Measurements from ENCODE around the gene PLXNA2. TPM values are rescaled to one million over a fixed set of nuclear protein-coding genes. Genes with fewer than 3 reads are reported as not detected.
A peak's percentile ranks its signal among the peaks of the same experiment; 100 is the strongest.

PLXNA2 gene, protein sequence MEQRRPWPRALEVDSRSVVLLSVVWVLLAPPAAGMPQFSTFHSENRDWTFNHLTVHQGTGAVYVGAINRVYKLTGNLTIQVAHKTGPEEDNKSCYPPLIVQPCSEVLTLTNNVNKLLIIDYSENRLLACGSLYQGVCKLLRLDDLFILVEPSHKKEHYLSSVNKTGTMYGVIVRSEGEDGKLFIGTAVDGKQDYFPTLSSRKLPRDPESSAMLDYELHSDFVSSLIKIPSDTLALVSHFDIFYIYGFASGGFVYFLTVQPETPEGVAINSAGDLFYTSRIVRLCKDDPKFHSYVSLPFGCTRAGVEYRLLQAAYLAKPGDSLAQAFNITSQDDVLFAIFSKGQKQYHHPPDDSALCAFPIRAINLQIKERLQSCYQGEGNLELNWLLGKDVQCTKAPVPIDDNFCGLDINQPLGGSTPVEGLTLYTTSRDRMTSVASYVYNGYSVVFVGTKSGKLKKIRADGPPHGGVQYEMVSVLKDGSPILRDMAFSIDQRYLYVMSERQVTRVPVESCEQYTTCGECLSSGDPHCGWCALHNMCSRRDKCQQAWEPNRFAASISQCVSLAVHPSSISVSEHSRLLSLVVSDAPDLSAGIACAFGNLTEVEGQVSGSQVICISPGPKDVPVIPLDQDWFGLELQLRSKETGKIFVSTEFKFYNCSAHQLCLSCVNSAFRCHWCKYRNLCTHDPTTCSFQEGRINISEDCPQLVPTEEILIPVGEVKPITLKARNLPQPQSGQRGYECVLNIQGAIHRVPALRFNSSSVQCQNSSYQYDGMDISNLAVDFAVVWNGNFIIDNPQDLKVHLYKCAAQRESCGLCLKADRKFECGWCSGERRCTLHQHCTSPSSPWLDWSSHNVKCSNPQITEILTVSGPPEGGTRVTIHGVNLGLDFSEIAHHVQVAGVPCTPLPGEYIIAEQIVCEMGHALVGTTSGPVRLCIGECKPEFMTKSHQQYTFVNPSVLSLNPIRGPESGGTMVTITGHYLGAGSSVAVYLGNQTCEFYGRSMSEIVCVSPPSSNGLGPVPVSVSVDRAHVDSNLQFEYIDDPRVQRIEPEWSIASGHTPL (N-terminal part only)
- total RNA-seq (2014; rRNA removed; shearing (Covaris generic)), result 26.2 and 34.8 TPM in 2 replicates

DNA sequence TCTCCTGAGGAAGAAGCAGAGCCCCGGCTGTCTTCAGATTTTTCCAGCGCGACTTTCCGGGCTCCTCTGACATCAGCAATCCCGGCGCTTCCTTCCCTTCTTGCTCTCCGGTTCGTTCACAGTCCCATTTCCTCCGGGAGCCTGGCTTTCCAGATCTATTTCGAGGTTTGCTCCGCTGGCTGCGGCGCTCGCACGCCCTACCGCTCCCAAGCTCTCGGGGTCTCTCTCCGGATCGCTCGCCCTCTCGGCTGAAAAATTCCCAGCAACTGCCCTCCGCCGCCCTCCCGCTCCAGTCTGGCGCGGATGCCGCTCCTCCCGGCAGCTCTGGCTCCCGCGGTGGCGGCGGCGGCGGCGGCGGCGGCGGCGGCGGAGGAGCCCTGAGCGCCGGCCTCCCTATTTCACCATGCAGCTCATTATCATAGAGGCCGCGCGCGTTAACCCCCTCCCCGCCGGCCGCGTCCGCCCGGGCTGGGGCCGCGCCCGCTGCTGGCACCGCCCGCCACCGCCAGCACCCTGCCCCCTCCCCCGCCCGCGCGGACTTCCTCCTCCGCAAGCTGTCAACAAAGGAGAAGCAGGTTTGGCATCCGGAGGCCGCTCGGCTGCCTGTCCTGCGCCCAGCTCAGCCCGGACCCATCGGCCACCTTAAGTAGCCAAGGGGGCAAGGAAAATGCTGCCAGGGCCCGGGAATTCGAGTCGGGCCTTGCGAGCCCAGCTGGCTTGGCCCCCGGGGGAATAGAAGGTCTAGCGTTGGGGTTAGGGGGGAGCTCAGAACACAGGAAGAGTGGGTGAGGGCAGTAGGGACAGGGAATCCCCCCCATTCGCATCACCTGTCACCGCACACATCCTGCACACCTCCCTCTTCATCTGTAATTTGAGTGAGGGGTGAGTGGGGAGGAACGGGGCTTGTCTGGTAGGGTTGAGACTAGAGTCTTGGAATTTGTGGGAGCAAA lies at the start of gene PLXNA2:
TSS of gene PLXNA2 (minus strand) at position 418 of the 950 bp plus-strand sequence. CDS start 26,462 bp downstream, outside the sequence.
- H3K27ac ChIP-seq, result peak within 1 kb of the TSS; percentile 54
- DNase-seq, result peak; percentile 84 to 87
- peak within 1 kb of the TSS; percentile 83 for H3K4me3 ChIP-seq
- no peaks in the 10 kb centered on the region for H3K27me3 ChIP-seq
- H3K9me3 ChIP-seq (replicated peaks), result no peaks in the 10 kb centered on the region
- no peaks in the 10 kb centered on the region for H3K36me3 ChIP-seq
- peaks cover 24% of the 10 kb centered on the region for H3K4me1 ChIP-seq

DNA sequence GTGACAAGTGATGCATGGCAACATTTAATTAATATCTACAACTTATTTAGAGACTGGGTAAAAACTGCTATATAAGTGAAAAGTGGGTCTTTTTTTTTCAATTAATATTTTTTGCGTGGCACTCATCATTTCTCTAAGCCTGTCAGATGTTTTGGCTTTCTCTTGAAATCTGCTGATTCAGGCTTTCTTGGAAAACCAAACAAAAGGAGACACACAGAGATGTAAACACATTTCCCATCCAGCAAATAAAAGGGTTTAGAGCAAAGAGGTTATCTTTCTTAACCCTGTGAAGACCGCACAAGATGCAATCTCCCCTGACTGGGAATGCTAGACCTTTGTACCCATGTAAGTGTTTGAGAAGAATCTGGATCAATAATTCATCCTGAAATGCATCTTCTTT lies 48.7 kb upstream of the PLXNA2 start:
- Histone ChIP-seq H3K27me3 (peaks cover 4% of the 10 kb centered on the region; the same call in 1 of the 2 replicates), H3K4me1 (no peaks in the 10 kb centered on the region), H3K4me3 (no peak overlapping the region)

DNA sequence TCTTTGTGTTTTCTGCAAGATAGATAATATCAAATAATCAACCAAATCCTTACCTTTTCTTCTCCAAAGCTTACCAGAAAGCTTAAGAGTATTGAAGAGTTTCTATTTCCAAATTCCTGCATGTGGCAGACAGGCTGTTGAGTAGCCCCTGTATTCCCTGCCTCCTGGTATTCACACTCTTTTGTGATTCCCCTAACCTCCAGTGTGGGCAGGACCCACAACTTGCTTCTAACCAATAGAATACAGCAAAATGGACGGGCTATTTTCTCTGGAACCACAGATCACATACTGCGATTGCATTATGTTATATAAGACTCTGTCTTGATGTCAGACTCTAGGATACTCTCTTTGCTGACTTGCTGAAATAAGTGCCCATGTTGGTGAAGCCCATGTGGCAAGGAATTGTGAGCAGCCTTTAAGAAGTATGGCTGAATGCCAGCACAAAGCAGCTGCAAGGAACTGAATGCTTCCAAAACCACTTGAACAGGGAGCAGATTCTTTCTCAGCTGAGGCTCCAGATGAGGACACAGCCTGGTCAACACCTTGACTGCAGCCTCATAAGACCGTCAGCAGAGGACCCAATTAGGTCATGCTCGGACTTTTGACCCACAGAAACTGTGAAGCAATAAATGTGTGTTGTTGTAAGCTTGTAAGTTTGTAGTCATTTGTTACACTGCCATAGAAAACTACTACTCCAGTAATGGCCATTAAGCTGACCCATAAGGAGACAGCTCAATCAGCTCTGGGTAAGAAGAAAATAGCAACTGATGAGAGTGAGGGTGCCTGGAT lies 47.9 kb upstream of the PLXNA2 start:
- no peaks in the 10 kb centered on the region for H3K4me1 ChIP-seq
- H3K27me3 ChIP-seq, result peaks cover 4% of the 10 kb centered on the region; the same call in 1 of the 2 replicates
- DNase-seq, result peak; percentile 11 to 40
- H3K27ac ChIP-seq, result no peak overlapping the region
- no peaks in the 10 kb centered on the region for H3K36me3 ChIP-seq
- H3K4me3 ChIP-seq, result no peak overlapping the region
- no peaks in the 10 kb centered on the region for H3K9me3 ChIP-seq (replicated peaks)

More for the DNA sequence above, 48.7 kb upstream of the PLXNA2 start:
- DNase-seq, result no peak
- Histone ChIP-seq H3K9me3 (replicated peaks) (no peaks in the 10 kb centered on the region), H3K27ac (no peak overlapping the region), H3K36me3 (no peaks in the 10 kb centered on the region)

DNA sequence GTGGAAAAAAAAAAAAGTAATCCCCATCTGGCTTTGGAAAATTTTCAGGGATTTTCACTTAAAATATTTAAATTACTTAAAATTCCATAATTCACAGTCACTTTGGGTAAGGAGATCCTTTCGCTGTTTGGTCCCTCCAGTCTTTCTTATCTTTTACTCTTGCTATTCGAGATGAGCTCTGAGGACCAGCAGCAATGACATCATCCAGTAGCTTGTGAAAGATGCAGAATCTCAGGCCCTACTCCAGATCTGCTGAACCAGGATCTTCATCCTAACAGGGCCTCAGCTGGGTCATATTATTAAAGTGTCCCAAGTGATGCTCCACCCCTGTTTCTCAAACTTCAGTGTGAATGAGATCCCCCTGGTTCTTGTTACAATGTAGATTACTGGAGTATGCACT lies 46.9 kb upstream of the PLXNA2 start:
- Histone ChIP-seq H3K27ac (no peak overlapping the region), H3K9me3 (replicated peaks) (no peaks in the 10 kb centered on the region), H3K27me3 (0 out of 2 replicates have a peak, but pooled peaks cover 4% of the 10 kb centered on the region), H3K4me3 (no peak overlapping the region), H3K4me1 (no peaks in the 10 kb centered on the region), H3K36me3 (no peaks in the 10 kb centered on the region)
- no peak for DNase-seq

DNA sequence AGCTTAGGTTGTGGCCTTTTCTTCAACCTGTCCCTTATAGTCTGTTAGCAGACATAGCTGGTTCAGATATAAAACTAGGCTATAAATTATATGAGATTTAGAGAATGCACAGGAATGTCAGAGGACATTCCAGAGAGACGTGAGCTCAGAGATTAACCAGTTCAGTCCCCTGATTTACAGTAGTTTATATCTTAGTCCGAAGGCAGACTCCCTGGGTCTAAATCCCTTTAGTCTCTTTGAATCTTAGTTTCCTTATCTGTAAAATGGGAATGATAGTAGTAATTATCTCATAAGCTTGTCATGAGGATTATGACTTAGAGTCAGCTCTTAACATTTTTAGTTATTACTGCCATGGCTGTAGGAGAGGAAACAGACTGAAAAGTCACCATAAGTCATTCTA lies 45.5 kb upstream of the PLXNA2 start:
- no peaks in the 10 kb centered on the region for H3K36me3 ChIP-seq
- H3K4me1 ChIP-seq, result no peaks in the 10 kb centered on the region
- H3K27ac ChIP-seq, result no peak overlapping the region
- 0 out of 2 replicates have a peak, but pooled peaks cover 4% of the 10 kb centered on the region for H3K27me3 ChIP-seq
- H3K4me3 ChIP-seq, result no peak overlapping the region
- DNase-seq, result no peak
- H3K9me3 ChIP-seq (replicated peaks), result no peaks in the 10 kb centered on the region

DNA sequence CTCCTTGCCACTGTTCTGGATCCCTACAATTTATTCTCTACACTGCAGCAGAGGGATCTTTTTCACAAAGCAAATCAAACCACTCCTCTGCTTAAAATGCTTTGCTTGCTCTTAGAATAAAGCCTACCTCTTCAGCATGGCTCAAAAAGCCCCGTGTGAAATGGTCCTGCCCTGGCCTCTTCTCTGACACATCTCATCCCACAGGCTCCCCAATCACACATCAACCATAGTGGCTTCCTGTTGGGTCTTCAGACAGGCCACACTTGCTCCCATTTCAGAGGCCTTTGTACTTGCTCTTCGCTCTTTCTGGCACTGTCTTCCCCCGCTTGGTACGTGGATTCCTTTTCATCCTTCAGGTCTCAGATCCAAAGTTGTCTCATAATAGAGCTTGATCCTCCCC lies 44.3 kb upstream of the PLXNA2 start:
- 0 out of 2 replicates have a peak, but pooled peaks cover 4% of the 10 kb centered on the region for H3K27me3 ChIP-seq
- no peaks in the 10 kb centered on the region for H3K9me3 ChIP-seq (replicated peaks)
- no peak overlapping the region for H3K27ac ChIP-seq
- DNase-seq, result no peak
- no peaks in the 10 kb centered on the region for H3K36me3 ChIP-seq
- no peak overlapping the region for H3K4me3 ChIP-seq
- no peaks in the 10 kb centered on the region for H3K4me1 ChIP-seq

DNA sequence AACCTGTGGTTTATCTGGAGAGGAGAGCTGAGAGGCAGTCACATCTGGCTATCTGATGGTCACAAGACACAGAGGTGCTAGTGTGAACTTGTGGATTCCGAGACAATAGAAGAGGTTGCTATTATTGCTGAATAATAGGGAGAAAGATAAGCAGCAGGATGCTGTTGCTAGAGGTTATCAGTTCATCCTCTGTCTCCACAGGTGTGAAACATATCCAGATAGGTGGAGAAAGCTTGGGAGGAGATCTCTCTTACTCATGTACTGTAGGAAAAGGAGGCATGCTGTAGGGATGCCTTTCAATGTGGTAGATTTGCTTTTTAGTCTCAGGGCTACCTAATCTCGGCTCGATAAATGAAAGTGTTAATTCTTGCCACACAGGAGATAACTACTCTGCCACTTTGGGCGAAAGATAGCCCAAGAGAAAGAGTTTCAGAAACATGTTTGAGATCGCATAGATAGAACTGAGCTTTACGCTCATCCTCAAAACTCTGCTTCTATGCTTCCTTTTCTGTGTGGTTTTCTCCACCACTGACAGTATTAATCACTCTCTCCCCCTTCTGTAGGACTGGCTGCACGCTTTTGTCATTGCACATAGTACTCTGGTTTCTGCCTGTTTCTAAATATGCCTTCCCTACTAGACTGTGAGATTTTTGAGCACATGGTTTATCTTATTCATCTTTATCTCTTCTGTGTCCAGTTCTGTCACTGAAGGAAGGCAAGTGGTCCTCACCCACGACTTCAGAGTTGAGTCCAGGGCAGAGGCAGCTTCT lies 36.7 kb upstream of the PLXNA2 start:
- Histone ChIP-seq H3K4me3 (no peak overlapping the region), H3K9me3 (replicated peaks) (no peaks in the 10 kb centered on the region), H3K27ac (no peak overlapping the region), H3K36me3 (no peaks in the 10 kb centered on the region), H3K4me1 (no peaks in the 10 kb centered on the region), H3K27me3 (0 out of 2 replicates have a peak, but pooled peaks cover 4% of the 10 kb centered on the region)
- DNase-seq, result no peak

DNA sequence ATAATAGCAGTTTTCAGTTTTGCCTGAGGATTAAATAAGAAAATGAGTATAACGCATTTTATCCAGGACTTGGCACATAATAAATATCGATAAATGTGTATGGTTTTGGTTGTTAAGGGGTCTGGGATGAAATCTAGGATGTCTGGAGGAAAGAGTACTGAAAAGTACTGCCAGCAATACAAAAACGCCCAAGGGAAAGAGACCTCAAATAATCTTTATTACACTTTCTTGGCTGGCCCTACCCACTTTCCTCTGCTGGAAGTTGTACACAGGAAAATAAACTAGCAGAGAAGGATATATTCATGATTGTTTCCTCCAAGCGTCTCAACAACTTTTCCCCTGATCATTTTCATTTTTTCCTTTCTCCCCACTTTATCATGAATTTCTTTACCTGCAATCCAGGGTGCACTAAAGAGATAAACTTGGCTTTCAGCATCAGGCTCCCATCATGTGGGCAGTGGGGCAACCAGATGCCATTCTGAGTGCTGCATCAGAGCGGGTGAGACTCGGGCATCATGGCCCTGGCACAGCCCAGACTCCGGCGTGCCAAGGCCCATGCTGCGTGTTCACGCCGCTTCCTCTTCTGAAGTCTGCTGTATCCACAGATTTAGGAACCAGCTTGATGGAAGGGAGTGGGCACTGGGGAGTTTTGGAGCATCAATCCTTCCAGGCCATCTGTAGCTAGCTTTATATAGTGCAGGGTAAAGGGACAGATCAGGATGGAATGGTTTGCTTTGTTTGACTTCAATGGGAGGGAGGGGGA lies 35.8 kb upstream of the PLXNA2 start:
- no peaks in the 10 kb centered on the region for H3K36me3 ChIP-seq
- no peaks in the 10 kb centered on the region for H3K9me3 ChIP-seq (replicated peaks)
- H3K4me1 ChIP-seq, result no peaks in the 10 kb centered on the region
- 0 out of 2 replicates have a peak, but pooled peaks cover 4% of the 10 kb centered on the region for H3K27me3 ChIP-seq
- no peak overlapping the region for H3K27ac ChIP-seq
- no peak overlapping the region for H3K4me3 ChIP-seq
- no peak for DNase-seq

DNA sequence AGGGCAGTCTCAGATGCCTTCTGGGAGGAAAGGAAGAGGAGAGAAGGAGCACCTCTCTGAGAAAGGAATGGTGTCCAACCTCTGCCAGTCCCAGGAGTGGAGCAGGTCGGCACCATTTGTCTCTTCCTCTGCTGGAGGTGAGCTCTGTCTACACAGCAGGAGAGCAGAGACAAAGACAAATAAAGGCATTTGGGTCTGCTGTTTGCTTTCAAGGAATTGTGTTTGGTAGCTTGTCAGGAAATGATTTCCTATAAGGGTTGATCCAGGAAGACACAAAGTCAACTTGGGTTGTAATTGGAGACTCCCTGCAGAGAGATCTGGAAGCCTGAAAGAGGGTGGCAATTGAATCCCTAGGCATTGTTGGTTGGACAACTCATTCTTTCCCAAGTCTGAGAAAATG lies 34.5 kb upstream of the PLXNA2 start:
- no peak for DNase-seq
- no peaks in the 10 kb centered on the region for H3K9me3 ChIP-seq (replicated peaks)
- H3K4me1 ChIP-seq, result no peaks in the 10 kb centered on the region
- H3K36me3 ChIP-seq, result no peaks in the 10 kb centered on the region
- H3K4me3 ChIP-seq, result no peak overlapping the region
- H3K27ac ChIP-seq, result no peak overlapping the region
- H3K27me3 ChIP-seq, result 0 out of 2 replicates have a peak, but pooled peaks cover 4% of the 10 kb centered on the region

DNA sequence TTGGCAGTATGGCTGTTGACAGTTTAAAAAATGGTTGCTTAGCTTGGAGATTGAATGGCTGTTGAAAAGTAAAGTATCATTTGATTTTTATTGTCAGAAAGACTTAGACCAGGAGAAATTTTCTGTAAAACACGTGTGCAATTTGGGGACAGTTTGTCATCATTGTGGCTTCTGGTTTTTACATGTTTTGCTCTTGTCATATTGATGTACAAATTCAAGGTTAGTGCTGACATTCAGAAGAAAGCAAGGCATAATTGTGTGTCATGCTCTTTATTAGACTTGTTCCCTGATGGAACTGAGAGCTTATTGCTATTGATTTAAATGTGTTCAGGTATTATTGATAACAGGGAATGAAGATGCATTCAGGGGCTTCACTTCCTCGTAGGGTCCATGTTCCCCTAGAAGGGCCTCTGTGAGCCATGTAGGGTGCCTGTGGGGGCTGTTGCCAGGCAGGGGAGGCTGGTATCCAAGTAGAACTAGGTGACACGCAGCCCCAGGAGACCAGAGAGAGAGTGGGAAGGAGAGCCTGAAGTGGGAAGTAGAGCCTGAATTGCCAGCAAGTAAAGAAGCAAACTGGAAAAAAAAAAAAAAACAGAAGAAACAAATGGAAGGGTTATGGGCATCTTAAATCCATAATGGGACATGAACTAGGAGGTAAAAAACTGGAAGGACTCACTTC lies 32.7 kb upstream of the PLXNA2 start:
- Histone ChIP-seq H3K4me3 (no peak overlapping the region), H3K27ac (no peak overlapping the region), H3K27me3 (0 out of 2 replicates have a peak, but pooled peaks cover 8% of the 10 kb centered on the region), H3K9me3 (replicated peaks) (no peaks in the 10 kb centered on the region), H3K4me1 (no peaks in the 10 kb centered on the region), H3K36me3 (no peaks in the 10 kb centered on the region)
- DNase-seq, result no peak

DNA sequence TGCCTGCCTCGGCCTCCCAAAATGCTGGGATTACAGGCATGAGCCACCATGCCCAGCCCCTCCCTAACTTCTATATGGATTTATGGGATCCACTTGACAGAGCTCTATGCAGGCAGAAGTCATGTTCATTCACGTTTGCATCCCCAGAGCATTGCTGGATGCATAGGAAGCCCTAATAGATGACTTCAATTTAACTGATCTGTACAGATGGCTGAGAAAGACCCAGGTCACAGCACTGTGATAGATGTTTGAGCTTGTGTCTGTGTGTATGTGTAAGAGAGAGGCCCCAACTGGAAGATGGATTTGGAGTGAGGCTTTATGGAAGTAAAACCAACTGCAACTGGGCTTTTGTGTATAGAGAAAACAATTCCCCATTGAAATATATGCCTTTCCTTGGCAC lies 30.9 kb upstream of the PLXNA2 start:
- DNase-seq, result no peak
- Histone ChIP-seq H3K4me1 (peaks cover 5% of the 10 kb centered on the region), H3K4me3 (no peak overlapping the region), H3K9me3 (replicated peaks) (no peaks in the 10 kb centered on the region), H3K36me3 (no peaks in the 10 kb centered on the region), H3K27ac (no peak overlapping the region), H3K27me3 (0 out of 2 replicates have a peak, but pooled peaks cover 8% of the 10 kb centered on the region)

Measured in SJCRH30 (cell line).